NCI-H146 treated with DMSO at 0.1 percent for 48 hours (cell line): ENCODE results near the gene DELE1.
"Not testable (repeated sequence)": the region's sequence is repeated elsewhere in the genome, so short reads cannot be mapped to it uniquely, and the experiment has no call there.

Experiments
- DNase-seq: peaks from one replicate; lab custom pipeline; 2025; ENCODE audit not compliant: unreplicated experiment; lab: John Stamatoyannopoulos, UW

DELE1 gene

DNA sequence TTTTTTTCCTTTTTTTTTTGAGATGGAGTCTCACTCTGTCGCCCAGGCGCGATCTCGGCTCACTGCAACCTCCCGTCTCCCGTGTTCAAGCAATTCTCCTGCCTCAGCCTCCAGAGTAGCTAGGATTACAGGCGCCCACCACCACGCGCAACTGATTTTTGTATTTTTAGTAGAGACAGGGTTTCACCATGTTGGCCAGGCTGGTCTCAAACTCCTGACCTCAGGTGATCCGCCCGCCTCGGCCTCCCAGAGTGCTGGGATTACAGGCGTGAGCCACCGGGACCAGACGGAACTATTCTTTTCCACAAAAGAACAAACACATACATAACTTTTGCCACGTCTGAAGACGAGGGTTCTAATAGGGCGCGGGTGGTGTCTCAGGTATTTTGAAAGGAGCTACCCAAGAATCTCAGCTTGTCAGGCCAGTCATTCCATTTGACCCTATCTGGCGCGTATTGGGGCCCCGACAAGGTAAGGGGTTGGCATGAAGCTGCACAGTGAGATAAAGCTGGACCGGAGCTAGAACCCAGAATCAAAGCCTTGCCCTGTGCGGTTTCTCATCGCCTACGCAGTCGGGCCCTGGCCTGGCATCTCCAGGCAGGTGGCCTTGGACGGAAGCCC lies 734 bp upstream of the DELE1 start:
- DNase-seq: not testable (repeated sequence)

- DNase-seq: no peak
Measured at GRCh38 chr5:141926434-141926833, 2.8 kb downstream of the DELE1 start.

- DNase-seq: no peak
Measured at GRCh38 chr5:141928051-141928450, 4.4 kb downstream of the DELE1 start.

DNA sequence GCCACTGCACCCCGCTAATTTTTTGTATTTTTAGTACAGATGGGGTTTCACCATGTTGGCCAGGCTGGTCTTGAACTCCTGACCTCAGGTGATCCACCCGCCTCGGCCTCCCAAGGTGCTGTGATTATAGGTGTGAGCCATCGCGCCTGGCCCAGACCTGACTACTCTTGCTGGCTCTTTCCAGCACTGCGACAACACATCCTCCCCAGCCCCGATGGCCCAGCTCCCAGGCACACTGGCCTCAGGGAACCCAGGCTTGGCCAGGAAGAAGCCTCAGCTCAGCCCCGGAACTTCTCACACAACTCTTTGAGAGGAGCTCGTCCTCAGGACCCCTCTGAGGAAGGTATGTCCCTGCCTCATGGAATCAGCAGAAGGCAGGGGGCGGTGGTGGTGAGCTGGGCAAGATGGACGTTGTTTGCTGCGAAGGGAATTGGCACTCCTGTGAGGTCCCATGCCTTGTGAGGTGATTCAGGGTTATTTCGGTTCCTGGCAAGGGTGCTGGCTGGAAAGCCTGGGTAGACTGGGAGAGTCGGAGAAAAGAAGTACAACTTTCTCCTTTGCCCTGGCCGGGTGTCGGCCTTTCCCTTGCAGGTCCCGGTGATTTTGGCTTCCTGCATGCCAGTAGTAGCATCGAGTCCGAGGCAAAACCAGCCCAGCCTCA lies 5.9 kb downstream of the DELE1 start:
- no peak for DNase-seq

- no peak for DNase-seq
Measured at GRCh38 chr5:141931694-141932093, 8.0 kb downstream of the DELE1 start.

- no peak for DNase-seq
Measured at GRCh38 chr5:141933151-141933550, 9.5 kb downstream of the DELE1 start.

GRCh38 chr5:141934099-141934844 lies 10.6 kb downstream of the DELE1 start:
- DNase-seq: peak; percentile 52

- DNase-seq: no peak
Measured at GRCh38 chr5:141935538-141935937, 11.9 kb downstream of the DELE1 start.

- no peak for DNase-seq
Measured at GRCh38 chr5:141940695-141941271, 17.1 kb downstream of the DELE1 start.

- no peak for DNase-seq
Measured at GRCh38 chr5:141941307-141941706, 17.6 kb downstream of the DELE1 start.

GRCh38 chr5:141941779-141942178 lies 18.1 kb downstream of the DELE1 start:
- no peak for DNase-seq

GRCh38 chr5:141942185-141942857 lies 18.6 kb downstream of the DELE1 start:
- DNase-seq: no peak

DNA sequence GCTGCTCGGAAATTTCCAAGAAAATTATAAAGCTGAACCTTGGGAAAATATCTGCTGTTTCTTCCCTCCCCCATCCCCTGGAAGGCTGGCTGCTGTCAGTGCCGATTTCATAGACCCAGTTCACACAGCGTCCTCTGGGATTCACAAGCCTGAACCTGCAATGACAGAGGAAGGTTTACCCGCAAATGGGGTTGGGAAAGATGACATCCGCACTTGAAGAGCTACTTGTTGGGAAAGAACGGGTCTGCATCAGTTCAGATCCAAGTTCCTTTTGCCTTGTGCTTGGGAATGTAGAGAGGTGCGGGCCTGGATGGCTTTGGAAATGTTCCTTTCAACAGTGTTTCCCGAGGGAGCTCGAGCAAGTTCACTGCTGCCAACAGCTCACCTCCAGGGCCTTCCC lies 20.4 kb downstream of the DELE1 start:
- DNase-seq: no peak

DNA sequence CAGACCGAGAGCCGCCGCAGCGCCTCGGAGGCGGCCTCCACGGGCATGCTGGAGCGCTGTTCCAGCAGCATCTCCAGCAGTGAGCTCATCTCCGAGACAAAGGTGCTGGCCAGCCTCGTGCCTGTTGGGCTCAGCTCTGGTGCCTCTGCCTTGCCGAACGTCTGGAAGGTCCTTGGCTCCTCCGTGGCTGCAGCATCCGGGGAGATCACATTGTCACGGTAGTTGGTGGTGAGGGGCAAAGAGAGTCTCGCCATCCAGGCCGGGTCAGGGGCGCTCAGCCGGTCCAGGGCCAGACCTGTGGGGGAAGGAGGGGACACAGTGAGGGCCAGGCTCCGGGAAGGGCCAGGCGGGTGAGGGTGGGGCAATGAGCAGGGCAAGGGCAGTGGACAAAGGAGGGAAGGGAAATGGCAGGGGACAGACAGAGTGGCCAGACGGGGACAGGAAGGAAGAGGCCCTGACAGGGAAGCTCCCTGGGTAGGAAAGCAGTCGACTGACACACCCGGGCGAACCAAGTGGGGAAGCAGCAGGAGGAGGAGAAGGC lies 21.9 kb downstream of the DELE1 start:
- DNase-seq: no peak

- DNase-seq: no peak
Measured at GRCh38 chr5:141947316-141947715, 23.6 kb downstream of the DELE1 start.

- no peak for DNase-seq
Measured at GRCh38 chr5:141948812-141949211, 25.1 kb downstream of the DELE1 start.

DNA sequence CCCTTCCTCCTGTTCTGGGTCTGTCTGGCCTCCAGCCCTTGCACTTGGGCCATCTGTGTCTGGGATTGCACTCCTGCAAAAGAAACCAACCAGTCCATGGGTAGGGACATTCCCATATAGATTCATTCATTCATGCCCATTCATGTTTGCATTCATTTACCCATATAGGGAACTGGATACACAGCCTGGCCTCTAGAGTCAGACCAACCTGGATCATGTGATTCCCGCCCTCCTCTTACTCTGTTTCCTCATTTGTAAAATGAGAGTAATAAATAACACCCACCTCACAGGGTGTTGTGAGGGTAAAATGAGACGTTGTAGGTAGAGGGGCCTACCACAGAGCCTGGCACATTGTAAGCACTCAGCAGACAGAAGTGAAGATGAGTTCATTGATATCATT lies 25.8 kb downstream of the DELE1 start:
- DNase-seq: no peak

GRCh38 chr5:141950207-141951005 lies 26.7 kb downstream of the DELE1 start:
- DNase-seq: no peak

- DNase-seq: no peak
Measured at GRCh38 chr5:141951332-141951781, 27.7 kb downstream of the DELE1 start.

GRCh38 chr5:141952020-141952419 lies 28.3 kb downstream of the DELE1 start:
- no peak for DNase-seq
